K562 (cell line): ENCODE measurements around the gene CCSER1.

Source experiments
- TF ChIP-seq, protein P1 (sequence below), 3 experiments: IDR thresholded peaks in 2 of 3; conservative IDR thresholded peaks in 1 of 3; 2 replicates each; pipeline ENCODE4 v1.5.1; 2011 to 2012; ENCODE audit warnings: low read length in 3 of 3, mild to moderate bottlenecking in 3 of 3, control low read depth in 2 of 3, improper control_type of control experiment in 1 of 3, inconsistent platforms in 1 of 3, low read depth in 1 of 3, mixed read lengths in 1 of 3, moderate library complexity in 1 of 3; ENCODE audit not compliant: insufficient read depth in 2 of 3
- TF ChIP-seq, protein P2 (sequence below): fragments of 250-450 bp; sonication (Bioruptor Pico); IDR thresholded peaks from 2 replicates; pipeline ENCODE4 v1.5.0; 2022; ENCODE audit warnings: mild to moderate bottlenecking

DNA sequence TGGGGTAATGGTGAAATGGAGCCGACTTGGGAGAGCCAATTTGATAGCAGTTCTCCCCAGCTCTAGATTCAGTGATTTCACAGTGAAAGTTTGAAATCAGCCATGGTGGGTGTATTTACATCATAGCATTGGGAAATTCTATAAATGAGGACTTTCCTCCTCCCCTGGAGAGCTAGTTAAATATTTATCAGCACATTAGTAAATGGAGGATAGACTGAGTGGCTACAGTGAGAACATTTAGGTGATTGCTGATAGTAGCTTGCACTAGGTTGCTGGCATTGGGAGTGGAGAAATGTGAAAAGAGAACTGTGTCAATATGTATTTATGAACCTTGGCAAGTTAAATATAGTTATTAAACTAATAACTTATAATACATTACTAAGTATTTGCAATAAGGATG, 347.3 kb downstream of the CCSER1 start:
- TF ChIP-seq, protein P1, sequence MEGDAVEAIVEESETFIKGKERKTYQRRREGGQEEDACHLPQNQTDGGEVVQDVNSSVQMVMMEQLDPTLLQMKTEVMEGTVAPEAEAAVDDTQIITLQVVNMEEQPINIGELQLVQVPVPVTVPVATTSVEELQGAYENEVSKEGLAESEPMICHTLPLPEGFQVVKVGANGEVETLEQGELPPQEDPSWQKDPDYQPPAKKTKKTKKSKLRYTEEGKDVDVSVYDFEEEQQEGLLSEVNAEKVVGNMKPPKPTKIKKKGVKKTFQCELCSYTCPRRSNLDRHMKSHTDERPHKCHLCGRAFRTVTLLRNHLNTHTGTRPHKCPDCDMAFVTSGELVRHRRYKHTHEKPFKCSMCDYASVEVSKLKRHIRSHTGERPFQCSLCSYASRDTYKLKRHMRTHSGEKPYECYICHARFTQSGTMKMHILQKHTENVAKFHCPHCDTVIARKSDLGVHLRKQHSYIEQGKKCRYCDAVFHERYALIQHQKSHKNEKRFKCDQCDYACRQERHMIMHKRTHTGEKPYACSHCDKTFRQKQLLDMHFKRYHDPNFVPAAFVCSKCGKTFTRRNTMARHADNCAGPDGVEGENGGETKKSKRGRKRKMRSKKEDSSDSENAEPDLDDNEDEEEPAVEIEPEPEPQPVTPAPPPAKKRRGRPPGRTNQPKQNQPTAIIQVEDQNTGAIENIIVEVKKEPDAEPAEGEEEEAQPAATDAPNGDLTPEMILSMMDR (IDR thresholded peaks at IDR 0.05 in 2 of 3, conservative IDR thresholded peaks at IDR 0.05 in 1 of 3; ENCODE audit: insufficient read depth in 2 of 3, low read depth in 1 of 3, low read length in 3 of 3) = no peak
- TF ChIP-seq, protein P2, sequence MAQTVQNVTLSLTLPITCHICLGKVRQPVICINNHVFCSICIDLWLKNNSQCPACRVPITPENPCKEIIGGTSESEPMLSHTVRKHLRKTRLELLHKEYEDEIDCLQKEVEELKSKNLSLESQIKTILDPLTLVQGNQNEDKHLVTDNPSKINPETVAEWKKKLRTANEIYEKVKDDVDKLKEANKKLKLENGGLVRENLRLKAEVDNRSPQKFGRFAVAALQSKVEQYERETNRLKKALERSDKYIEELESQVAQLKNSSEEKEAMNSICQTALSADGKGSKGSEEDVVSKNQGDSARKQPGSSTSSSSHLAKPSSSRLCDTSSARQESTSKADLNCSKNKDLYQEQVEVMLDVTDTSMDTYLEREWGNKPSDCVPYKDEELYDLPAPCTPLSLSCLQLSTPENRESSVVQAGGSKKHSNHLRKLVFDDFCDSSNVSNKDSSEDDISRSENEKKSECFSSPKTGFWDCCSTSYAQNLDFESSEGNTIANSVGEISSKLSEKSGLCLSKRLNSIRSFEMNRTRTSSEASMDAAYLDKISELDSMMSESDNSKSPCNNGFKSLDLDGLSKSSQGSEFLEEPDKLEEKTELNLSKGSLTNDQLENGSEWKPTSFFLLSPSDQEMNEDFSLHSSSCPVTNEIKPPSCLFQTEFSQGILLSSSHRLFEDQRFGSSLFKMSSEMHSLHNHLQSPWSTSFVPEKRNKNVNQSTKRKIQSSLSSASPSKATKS (CRISPR knock-in tag) = no peak
